Activated CD8-positive, alpha-beta memory T cell treated with anti-CD3 and anti-CD28 coated beads, Interleukin-2, amount 50 U/mL, for 4 hours (primary cell): ENCODE measurements around the gene ACOT6.
"Not testable (repeated sequence)": the region's sequence is repeated elsewhere in the genome, so short reads cannot be mapped to it uniquely, and the experiment has no call there.

Source experiments
- DNase-seq: peaks from one replicate; pipeline ENCODE4 v3.0.0-alpha.2; 2020

The ACOT6 gene, protein sequence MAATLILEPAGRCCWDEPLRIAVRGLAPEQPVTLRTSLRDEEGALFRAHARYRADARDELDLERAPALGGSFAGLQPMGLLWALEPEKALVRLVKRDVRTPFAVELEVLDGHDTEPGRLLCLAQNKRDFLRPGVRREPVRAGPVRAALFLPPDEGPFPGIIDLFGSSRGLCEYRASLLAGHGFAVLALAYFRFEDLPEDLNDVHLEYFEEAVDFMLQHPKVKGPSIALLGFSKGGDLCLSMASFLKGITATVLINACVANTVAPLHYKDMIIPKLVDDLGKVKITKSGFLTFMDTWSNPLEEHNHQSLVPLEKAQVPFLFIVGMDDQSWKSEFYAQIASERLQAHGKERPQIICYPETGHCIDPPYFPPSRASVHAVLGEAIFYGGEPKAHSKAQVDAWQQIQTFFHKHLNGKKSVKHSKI

DNA sequence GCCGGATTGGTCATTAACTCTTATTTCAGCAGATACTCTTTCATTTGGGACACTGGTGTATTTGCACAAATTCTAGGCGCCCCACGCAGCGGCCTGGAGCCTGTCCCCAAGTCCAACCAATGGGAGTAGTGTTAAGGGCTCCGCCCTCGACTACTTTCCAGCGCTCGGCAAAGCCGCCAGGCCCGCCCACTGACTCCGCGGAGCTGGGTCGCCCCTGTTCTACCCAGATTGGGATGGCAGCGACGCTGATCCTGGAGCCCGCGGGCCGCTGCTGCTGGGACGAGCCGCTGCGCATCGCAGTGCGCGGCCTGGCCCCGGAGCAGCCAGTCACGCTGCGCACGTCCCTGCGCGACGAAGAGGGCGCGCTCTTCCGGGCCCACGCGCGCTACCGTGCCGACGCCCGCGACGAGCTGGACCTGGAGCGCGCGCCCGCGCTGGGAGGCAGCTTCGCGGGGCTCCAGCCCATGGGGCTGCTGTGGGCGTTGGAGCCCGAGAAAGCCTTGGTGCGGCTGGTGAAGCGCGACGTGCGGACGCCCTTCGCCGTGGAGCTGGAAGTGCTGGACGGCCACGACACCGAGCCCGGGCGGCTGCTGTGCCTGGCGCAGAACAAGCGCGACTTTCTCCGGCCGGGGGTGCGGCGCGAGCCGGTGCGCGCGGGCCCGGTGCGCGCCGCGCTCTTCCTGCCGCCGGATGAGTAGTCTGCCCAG lies at the start of gene ACOT6:
Gene ACOT6, plus strand, starts transcription at position 179 of the 707 bp plus-strand sequence. Its CDS starts 55 bp downstream, at position 234.
- peak; percentile 65 for DNase-seq

DNA sequence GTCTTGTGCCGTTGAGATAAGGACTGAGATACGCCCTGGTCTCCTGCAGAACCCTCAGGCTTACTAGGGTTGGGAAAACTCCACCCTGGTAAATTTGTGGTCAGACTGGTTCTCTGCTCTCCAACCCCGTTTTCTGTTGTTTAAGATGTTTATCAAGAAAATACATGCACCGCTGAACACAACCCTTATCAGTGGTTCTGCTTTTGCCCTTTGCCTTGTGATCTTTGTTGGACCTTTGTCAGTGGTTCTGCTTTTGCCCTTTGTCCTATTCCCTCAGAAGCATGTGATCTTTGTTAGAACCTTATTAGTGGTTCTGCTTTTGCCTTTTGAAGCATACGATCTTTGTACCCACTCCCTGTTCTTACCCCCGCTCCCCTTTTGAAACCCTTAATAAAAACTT lies 49.6 kb upstream of the ACOT6 start:
- not testable (repeated sequence) for DNase-seq

DNA sequence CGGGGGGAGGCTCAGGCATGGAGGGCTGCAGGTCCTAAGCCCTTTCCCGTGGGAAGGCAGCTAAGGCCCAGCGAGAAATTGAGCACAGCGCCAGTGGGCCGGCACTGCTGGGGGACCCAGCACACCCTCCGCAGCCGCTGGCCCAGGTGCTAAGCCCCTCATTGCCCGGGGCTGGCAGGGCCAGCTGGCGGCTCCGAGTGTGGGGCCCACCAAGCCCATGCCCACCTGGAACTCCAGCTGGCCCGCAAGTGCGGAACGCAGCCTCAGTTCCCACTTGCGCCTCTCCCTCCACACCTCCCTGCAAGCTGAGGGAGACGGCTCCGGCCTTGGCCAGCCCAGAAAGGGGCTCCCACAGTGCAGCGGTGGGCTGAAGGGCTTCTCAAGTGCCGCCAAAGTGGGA lies 45.9 kb upstream of the ACOT6 start:
- DNase-seq, result not testable (repeated sequence)

DNA sequence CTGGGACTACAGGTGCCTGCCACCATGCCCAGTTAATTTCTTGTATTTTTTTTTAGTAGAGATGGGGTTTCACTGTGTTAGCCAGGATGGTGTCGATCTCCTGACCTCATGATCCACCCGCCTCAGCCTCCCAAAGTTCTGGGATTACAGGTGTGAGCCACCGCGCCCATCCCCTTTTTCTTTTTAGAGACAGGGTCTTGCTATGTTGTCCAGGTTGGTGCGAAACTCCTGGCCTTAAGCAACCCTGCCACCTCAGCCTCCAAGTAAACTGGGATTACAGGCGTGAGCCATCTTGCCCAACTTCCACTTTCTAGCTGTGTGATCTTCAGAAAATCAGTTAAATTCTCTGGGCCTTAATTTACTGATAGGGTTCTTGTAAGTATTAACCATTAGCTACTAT lies 45.4 kb upstream of the ACOT6 start:
- not testable (repeated sequence) for DNase-seq

DNA sequence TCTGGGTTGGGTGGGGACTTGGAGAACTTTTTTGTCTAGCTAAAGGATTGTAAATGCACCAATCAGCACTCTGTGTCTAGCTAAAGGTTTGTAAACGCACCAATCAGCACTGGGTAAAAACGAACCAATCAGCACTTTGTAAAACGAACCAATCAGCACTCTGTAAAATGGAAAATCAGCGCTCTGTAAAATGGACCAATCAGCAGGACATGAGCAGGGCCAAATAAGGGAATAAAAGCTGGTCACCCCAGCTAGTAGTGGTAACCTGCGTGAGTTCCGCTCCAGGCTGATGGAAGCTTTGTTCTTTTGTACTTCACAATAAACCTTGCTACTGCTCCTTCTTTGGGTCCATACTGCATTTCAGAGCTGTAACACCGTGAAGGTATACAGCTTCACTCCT lies 45.0 kb upstream of the ACOT6 start:
- no peak for DNase-seq

DNA sequence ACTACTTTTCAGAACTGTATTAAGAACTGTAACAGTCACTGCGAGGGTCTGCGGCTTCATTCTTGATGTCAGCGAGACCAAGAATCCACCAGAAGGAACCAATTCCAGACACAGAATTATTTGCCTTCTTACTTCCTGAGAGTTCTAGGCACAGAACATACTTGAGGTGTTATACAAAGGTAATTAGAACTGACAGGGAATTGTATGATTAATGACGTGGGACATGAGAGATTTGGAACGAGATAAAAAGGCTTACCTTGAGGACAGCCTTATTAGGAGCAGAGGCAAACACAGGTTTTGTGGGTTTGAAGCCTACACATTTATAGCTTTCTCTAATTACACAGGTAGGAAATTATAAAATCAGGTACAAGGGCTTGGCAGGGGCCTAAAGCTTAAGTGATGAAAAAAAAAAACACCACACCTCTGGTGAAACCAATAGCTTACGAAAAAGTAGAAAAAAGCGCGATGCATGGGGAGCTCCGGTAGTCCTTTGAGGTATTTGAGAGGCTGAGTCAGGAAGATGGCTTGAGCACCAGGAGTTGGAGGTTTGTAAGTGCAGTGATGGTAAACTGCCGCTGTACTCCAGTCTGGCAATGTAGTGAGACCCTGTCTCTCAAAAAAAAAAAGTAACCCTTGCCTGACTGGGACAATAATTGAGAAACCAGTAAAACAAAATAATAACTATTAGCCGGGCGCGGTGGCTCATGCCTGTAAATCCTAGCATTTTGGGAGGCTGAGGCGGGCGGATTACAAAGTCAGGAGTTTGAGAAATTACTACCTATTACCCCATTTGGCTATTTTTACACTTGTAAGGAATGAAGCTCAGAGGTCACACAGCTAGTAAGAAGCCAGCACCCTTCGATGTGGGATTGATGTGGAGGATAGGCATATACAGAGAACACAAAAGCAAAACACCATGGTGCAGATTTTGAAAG lies 44.1 kb upstream of the ACOT6 start:
- peak; percentile 24 for DNase-seq

DNA sequence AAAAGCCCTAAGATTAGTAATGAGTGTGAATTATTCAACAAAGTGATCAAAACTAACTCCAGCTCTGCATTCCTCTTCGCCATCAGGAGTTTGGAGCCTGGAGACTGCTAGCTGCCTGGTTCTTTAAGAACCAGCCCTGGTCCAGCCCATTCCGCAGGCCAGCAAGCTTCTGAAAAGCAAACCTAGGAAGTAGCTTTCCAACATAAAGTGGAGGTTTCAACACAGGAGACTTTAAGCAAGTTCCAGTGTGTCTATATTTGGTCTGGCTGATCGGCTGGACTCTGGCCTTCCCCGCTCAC lies 43.5 kb upstream of the ACOT6 start:
- not testable (repeated sequence) for DNase-seq

DNA sequence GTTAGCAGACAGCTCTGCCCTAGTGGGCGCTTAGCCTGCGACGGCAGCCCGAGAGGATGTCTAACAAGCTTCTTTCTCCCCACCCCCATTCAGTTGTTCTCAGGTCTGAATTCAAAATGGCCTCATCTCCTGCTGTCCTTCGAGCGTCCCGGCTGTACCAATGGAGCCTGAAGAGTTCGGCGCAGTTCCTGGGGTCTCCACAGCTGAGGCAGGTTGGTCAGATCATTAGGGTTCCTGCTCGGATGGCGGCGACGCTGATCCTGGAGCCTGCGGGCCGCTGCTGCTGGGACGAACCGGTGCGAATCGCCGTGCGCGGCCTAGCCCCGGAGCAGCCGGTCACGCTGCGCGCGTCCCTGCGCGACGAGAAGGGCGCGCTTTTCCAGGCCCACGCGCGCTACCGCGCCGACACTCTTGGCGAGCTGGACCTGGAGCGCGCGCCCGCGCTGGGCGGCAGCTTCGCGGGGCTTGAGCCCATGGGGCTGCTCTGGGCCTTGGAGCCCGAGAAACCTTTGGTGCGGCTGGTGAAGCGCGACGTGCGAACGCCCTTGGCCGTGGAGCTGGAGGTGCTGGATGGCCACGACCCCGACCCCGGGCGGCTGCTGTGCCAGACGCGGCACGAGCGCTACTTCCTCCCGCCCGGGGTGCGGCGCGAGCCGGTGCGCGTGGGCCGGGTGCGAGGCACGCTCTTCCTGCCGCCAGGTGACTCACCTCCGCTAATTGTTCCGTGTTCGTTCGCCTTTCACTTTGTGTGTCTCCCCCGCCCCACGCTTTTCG lies 42.9 kb upstream of the ACOT6 start, which contains the start of gene ACOT2:
Gene ACOT2, plus strand, starts transcription at position 29 of the 774 bp plus-strand sequence. Its CDS starts 28 bp downstream, at position 57.
- peak; percentile 87 for DNase-seq

DNA sequence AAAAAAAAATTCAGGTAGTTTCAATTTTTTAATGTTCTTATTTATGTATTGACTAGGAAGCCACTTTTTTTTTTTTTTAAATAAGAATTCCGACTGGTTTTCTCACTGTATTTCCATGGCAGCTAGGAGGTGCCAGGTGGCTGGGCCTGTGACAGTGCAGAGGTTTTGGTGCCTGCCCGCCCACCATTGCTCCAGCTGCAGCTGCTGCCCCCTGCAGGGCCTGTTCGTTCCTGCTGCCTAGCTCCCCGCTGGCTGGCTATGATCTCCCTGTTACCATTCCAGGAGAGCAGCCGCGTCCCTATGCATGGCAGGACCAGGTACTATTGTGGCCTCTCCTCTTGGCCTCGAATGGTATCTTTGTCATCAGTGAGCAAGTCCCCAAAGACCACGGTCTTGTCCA lies 41.4 kb upstream of the ACOT6 start:
- DNase-seq, result peak; percentile 70

DNA sequence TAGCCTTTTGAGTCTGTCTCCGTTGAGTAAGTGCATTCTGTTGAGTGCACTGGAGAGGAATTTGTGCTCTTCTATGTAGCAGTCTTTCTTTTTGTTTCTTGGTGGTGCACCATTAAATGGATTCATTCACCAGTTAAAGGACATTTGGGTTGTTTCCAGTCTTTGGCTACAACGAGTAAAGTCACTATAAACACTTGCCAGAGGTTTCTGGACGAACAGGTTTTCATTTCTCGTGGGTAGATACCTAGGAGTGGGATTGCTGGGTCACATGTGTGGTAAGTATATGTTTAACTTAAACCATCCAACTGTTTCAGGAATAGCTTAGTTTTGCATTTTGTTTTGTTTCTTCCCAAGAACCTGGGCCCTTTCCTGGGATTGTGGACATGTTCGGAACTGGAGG lies 39.3 kb upstream of the ACOT6 start:
- DNase-seq, result not testable (repeated sequence)

DNA sequence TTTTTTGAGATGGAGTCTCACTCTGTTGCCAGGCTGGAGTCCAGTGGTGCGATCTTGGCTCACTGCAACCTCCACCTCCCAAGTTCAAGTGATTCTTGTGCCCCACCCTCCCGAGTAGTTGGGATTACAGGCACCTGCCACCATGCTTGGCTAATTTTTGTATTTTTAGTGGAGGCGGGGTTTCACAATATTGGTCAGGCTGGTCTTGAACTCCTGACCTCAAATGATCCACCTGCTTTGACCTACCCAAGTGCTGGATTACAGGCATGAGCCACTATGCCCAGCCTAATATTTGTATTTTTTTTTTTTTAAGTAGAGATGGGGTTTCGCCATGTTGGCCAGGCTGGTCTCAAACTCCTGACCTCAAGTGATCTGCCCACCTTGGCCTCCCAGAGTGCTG lies 38.6 kb upstream of the ACOT6 start:
- DNase-seq, result not testable (repeated sequence)

DNA sequence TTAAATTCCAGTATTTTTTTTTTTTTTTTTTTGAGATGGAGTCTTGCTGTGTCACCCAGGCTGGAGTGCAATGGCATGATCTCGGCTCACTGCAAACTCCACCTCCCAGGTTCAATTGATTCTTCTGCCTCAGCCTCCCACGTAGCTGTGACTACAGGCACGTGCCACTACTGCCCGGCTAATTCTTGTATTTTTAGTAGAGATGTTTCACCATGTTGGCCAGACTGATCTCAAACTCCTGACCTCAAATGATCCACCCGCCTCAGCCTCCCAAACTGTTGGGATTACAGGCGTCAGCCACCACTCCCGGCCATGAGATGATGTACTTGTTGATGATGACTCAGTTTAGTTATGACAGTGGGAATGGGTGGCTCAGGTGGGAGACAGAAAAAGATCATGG lies 38.1 kb upstream of the ACOT6 start:
- DNase-seq, result not testable (repeated sequence)

DNA sequence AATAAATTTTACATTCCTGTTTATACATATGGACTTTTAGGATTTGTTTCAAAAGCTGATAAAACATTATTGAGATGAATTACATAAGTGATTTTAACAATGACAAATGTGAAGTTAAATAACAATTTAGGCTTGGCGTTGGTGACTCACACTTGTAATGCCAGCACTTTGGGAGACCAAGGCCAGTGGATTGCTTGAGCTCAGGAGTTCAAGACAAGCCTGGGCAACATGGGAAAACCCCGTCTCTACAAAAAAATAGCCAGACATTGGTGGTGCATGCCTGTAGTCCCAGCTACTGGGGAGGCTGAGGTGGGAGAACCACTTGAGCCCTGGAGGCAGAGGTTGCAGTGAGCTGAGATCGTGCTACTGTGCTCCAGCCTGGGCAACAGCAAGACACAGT lies 35.9 kb upstream of the ACOT6 start:
- DNase-seq, result no peak

DNA sequence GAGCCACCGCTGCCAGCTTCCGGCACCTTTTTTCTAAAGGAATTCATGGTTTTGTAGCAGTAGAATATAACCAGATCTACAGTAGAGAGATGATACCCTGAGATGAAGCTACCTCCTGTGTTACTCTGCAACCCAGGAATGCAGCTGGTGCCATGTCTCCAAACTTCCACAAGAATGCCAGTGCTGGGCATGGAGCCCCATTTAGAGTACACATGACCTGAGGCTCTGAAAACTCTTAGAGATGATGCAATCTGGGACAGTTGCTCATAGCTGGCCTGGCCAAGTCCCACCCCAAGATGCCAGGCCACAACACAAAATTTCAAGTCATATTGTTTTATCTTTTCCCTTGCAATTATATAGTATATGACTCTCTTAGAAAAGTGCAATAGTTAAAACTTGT lies 35.1 kb upstream of the ACOT6 start:
- DNase-seq, result not testable (repeated sequence)

DNA sequence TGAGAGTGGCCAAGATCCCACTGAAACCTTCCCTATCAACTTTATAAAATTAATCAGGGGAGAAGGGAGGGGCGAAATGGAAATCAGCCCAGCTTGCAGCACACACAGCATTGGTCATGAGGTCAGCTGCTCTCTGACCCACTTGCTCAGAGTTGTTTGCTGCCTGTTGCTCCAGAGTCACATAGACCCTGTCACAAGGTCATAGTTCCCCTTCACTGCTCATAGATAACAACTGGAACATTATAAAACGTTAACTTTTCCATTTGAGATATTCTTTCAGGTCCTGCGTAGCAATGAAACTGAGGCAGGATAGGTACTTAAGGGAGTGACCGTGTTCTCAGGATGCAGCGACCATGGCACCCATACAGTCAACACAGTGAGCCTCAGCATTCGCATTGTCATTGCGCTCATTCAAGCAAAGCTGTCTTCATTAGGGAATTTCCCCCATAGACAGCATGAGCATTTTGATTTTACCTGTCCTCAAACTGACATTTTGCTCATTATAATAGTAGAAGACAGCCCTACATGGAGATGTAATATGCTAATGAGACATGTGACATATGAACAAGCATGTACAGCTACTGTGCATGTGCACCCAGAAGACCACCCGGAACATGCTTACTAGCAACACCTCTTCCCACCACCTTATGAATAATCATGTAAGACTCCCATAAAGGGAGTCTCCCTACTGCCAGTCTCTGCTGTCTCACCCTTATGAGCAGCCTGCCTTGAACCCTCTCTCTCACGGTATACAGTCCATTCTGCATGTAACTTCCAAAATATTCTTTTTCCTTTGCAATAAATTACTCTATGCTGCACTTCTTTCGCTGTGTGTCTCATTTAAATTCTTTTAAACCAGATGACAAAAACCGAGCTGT lies 30.0 kb upstream of the ACOT6 start:
- DNase-seq, result not testable (repeated sequence)

DNA sequence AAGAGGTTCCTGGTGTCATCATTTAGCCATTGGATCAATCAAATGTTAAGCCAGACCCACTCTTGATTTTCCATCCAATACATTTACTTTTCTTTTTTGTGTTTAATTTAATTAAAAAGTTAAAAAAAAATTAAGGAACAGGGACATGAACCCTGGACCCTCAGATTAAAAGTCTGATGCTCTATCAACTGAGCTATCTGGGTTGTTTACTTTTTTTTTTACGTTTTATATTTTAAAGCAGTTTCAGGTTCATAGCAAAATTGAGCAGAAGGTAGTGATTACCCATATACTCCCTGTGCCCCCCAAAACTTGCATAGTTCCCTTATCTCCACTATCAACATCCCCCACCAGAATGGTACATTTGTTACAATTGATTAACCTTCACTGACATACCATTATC lies 23.6 kb upstream of the ACOT6 start:
- no peak for DNase-seq

DNA sequence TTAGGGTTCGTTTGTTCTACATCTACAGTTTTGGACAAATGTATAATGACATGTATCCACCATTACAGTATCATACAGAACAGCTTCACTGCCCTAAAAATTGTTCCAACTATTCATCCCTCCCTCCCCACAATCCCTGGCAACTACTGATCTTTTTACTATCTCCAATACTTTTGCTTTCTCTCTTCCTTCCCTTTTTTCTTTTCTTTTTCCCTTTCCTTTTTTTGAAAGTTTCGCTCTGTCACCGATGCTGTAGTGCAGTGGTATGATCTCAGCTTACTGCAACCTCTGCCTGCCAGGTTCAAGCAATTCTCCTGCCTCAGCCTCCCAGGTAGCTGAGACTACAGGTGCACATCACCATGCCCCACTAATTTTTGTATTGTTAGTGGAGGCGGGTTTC lies 23.2 kb upstream of the ACOT6 start:
- DNase-seq, result no peak

DNA sequence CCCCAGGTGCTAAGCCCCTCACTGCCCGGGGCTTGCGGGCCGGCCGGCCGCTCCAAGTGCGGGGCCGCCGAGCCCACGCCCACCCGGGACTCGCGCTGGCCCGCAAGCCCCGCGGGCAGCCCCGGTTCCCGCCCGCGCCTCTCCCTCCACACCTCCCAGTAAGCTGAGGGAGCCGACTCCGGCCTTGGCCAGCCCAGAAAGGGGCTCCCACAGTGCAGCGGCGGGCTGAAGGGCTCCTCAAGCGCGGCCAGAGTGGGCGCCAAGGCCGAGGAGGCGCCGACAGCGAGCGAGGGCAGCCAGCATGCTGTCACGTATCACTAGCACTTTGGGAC lies 21.7 kb upstream of the ACOT6 start:
- DNase-seq, result not testable (repeated sequence)

DNA sequence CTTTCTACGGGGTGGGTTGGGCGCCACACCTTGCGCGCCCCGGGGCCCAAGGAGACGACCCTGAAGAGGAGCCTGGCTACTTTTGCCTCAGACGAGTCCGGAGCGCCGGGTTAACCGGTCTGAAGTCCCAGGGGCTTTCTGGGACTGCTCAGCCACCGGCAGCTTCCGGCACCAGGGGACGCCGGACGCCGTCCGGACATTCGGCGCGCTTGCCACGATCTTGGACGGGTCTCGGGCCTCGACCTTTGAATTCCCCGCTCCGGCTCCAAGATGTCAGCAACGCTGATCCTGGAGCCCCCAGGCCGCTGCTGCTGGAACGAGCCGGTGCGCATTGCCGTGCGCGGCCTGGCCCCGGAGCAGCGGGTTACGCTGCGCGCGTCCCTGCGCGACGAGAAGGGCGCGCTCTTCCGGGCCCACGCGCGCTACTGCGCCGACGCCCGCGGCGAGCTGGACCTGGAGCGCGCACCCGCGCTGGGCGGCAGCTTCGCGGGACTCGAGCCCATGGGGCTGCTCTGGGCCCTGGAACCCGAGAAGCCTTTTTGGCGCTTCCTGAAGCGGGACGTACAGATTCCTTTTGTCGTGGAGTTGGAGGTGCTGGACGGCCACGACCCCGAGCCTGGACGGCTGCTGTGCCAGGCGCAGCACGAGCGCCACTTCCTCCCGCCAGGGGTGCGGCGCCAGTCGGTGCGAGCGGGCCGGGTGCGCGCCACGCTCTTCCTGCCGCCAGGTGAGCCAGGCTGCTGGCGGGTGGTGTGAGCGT lies 20.4 kb upstream of the ACOT6 start, which contains the start of gene ACOT4:
Gene ACOT4, plus strand, starts transcription at position 184 of the 760 bp plus-strand sequence. Its CDS starts 87 bp downstream, at position 271.
- peak; percentile 56 for DNase-seq

DNA sequence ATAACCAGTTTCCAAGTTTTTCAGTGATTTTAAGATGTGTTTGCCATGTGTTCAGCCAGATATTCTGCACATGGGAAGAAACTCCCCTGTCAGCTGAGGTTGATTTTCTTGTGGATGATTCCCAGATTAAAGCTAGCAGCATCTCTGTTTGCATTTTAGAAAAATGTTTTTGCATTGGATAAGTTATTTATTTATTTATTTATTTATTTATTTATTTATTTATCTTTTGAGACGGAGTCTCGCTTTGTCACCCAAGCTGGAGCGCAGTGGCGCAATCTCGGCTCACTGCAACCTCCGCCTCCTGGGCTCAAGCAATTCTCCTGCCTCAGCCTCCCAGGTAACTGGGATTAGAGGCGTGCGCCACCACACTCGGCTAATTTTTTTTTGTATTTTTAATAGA lies 17.8 kb upstream of the ACOT6 start:
- DNase-seq, result no peak

DNA sequence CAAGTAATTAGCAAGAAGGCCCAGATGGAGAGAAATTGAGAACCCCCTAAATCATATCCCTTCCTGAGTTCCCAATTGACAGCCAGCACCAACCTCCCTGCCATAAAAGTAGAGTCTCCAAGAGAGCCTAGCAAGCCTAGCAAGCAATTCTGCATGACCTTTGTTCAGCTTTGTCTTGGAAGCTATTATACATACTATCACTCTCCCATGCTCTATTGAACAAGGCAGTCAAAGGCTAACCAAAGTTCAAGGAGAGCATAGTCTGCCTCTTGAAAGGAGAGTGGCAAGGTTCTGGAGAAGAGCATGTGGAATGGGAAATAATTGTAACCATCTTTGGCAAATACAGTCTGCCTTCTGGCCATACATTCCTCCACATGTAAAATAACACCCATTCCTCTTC lies 12.8 kb upstream of the ACOT6 start:
- no peak for DNase-seq
